Endothelial cell of umbilical vein (primary cell): ENCODE results near the gene CCT2.
A peak's percentile ranks its signal among the peaks of the same experiment; 100 is the strongest.

ENCODE experiments used
- CTCF ChIP-seq, 2 donors: IDR thresholded peaks; 1 replicate in 1 of 2; 2 replicates in 1 of 2; pipeline ENCODE4 v1.5.1; 2011; ENCODE audit warnings: low read length in 2 of 2, mild to moderate bottlenecking in 2 of 2, moderate library complexity in 2 of 2, control low read depth in 1 of 2, inconsistent platforms in 1 of 2, low read depth in 1 of 2; ENCODE audit not compliant: insufficient read depth in 1 of 2; ENCODE audit errors: extremely low read depth in 1 of 2
- MYC ChIP-seq: IDR thresholded peaks from one replicate; pipeline ENCODE4 v1.6.1; 2011; ENCODE audit warnings: mild to moderate bottlenecking, low read depth, low read length
- POLR2A ChIP-seq: IDR thresholded peaks from 2 replicates; pipeline ENCODE4 v1.6.1; 2012; ENCODE audit warnings: low read depth, mild to moderate bottlenecking, control low read depth, low read length

DNA sequence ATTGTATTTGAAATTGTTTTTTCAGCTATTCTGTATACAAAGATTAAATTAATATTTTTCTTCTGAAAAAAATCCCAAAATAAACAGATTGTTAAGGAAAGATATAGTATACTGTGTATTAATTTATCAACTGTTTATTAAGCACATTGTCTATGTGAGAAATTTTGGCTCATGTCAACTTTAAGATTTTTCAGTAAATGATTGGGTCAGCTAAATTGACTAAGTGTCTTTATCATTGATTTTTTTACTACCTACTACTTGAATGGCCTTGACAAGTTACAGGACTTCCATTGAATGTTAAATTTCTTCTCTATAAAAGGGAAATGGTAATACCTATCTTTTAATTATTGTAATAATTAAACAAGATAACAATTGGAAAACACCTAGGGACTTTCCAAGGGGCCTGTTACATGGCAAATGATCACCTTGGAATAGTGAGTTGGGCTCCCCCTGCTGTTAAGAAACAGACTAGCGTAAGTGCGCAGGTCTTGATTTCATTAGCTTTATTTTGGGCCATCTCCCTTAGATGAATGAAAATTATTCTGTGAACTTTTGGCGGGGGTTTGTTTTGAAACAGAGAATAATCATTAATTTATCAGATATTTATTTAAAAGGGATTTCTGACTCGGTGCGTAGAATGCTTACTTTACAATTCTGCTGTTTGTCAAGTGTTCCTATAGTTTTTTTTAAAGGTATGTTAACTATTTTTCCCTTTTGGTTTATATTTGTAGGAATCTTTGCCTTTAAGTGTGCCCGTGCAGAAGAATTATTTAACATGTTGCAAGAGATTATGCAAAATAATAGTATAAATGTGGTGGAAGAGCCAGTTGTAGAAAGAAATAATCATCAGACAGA, 14.5 kb upstream of the CCT2 start:
- TF ChIP-seq CTCF (IDR thresholded peaks at IDR 0.05; ENCODE audit: extremely low read depth in 1 of 2, insufficient read depth in 1 of 2, low read depth in 1 of 2, low read length in 2 of 2) (peak; percentile 64 to 72), POLR2A (no peak), MYC (no peak)
